Osteoblast (primary cell): Measurements from ENCODE around the gene CRPPA. TPM values are rescaled to one million over a fixed set of nuclear protein-coding genes. Genes with fewer than 3 reads are reported as not detected.
"Not testable (repeated sequence)": the region's sequence is repeated elsewhere in the genome, so short reads cannot be mapped to it uniquely, and the experiment has no call there.

Experiments
- DNase-seq: peaks from one replicate; pipeline ENCODE4 v3.0.0; 2011; ENCODE audit warnings: low spot score, mixed read lengths; ENCODE audit not compliant: insufficient read length; ENCODE audit errors: missing footprints
- H2AFZ ChIP-seq: 2 replicates; pipeline ENCODE4 v1.6.0; 2011; ENCODE audit warnings: mild to moderate bottlenecking, low read length
- H3K27ac ChIP-seq: 2 replicates; pipeline ENCODE4 v1.5.1; 2011; ENCODE audit warnings: mild to moderate bottlenecking, low read depth, low read length, moderate library complexity
- H3K27me3 ChIP-seq: 2 replicates; pipeline ENCODE4 v1.6.0; 2012; ENCODE audit warnings: mild to moderate bottlenecking, control low read depth, inconsistent platforms, low read length, moderate library complexity; ENCODE audit not compliant: insufficient read depth
- H3K36me3 ChIP-seq: 2 replicates; pipeline ENCODE4 v1.5.1; 2011; ENCODE audit warnings: mild to moderate bottlenecking, low read length, control low read depth, moderate library complexity; ENCODE audit not compliant: insufficient read depth
- H3K4me1 ChIP-seq: 2 replicates; pipeline ENCODE4 v1.5.1; 2011; ENCODE audit warnings: mild to moderate bottlenecking, low read length, control low read depth, moderate library complexity; ENCODE audit not compliant: insufficient read depth
- H3K4me2 ChIP-seq: 2 replicates; pipeline ENCODE4 v1.6.0; 2011; ENCODE audit warnings: mild to moderate bottlenecking, low read length; ENCODE audit not compliant: insufficient read depth
- H3K4me3 ChIP-seq: fragments of 200-600 bp; sonication (generic); 3 replicates; pipeline ENCODE4 v1.5.1; 2012; ENCODE audit warnings: mild to moderate bottlenecking, low read length, inconsistent platforms; ENCODE audit not compliant: insufficient read depth
- H3K79me2 ChIP-seq: 2 replicates; pipeline ENCODE4 v1.6.0; 2012; ENCODE audit warnings: mild to moderate bottlenecking, low read length, control low read depth, inconsistent platforms; ENCODE audit not compliant: insufficient read depth
- H3K9me3 ChIP-seq: 2 replicates; pipeline ENCODE4 v1.5.1; 2011; ENCODE audit warnings: low read depth, low read length, control low read depth
- H4K20me1 ChIP-seq: 2 replicates; pipeline ENCODE4 v1.6.0; 2012; ENCODE audit warnings: mild to moderate bottlenecking, low read length, control low read depth; ENCODE audit not compliant: insufficient read depth
- CTCF ChIP-seq: IDR thresholded peaks from 2 replicates; pipeline ENCODE4 v1.5.1; 2011; ENCODE audit warnings: mild to moderate bottlenecking, low read depth, low read length, moderate library complexity; ENCODE audit errors: extremely low read depth
- small RNA-seq: library from RNA; depleted of rRNA; stranded (forward); fragments of <200 nt; gene quantifications from one replicate; pipeline ENCODE3, GENCODE V24; 2012
- total RNA-seq: library from RNA; depleted of rRNA; stranded (reverse); fragments of >200 nt; gene quantifications from 2 replicates; pipeline ENCODE4 v1.2.3, GENCODE V29; 2012

Gene CRPPA
- total RNA-seq, 1 donor: 3.3 TPM

- H3K4me1 ChIP-seq: no peaks in the 10 kb centered on the region
- no peak for TF ChIP-seq CTCF
- no peak overlapping the region for H3K27ac ChIP-seq
- H3K4me3 ChIP-seq: no peak overlapping the region
- no peak overlapping the region for H2AFZ ChIP-seq
- no peaks in the 10 kb centered on the region for H3K79me2 ChIP-seq
- DNase-seq: no peak
- H3K36me3 ChIP-seq: no peaks in the 10 kb centered on the region
- H4K20me1 ChIP-seq: no peaks in the 10 kb centered on the region
- no peaks in the 10 kb centered on the region for H3K27me3 ChIP-seq
- H3K4me2 ChIP-seq: no peak overlapping the region
- peaks cover 10% of the 10 kb centered on the region for H3K9me3 ChIP-seq
Observed at GRCh38 chr7:16395121-16395520, 26.2 kb downstream of the CRPPA start.

GRCh38 chr7:16393862-16394422 lies 27.4 kb downstream of the CRPPA start:
- no peaks in the 10 kb centered on the region for H3K4me1 ChIP-seq
- peaks cover 3% of the 10 kb centered on the region for H3K9me3 ChIP-seq
- H3K4me3 ChIP-seq: no peak overlapping the region
- H4K20me1 ChIP-seq: no peaks in the 10 kb centered on the region
- H3K27ac ChIP-seq: no peak overlapping the region
- H3K36me3 ChIP-seq: no peaks in the 10 kb centered on the region
- no peaks in the 10 kb centered on the region for H3K27me3 ChIP-seq
- no peak for TF ChIP-seq CTCF
- no peak overlapping the region for H3K4me2 ChIP-seq
- no peak overlapping the region for H2AFZ ChIP-seq
- DNase-seq: no peak
- no peaks in the 10 kb centered on the region for H3K79me2 ChIP-seq

GRCh38 chr7:16392990-16393523 lies 28.3 kb downstream of the CRPPA start:
- Histone ChIP-seq H3K36me3 (no peaks in the 10 kb centered on the region), H3K27me3 (no peaks in the 10 kb centered on the region), H4K20me1 (no peaks in the 10 kb centered on the region), H3K27ac (no peak overlapping the region), H3K4me3 (no peak overlapping the region), H3K4me1 (no peaks in the 10 kb centered on the region), H2AFZ (no peak overlapping the region), H3K4me2 (no peak overlapping the region), H3K79me2 (no peaks in the 10 kb centered on the region), H3K9me3 (peaks cover 3% of the 10 kb centered on the region)
- no peak for DNase-seq
- TF ChIP-seq CTCF: no peak

GRCh38 chr7:16383786-16384185 lies 37.6 kb downstream of the CRPPA start:
- not testable (repeated sequence) for H3K27me3 ChIP-seq, H3K4me2 ChIP-seq, H3K4me1 ChIP-seq, H3K79me2 ChIP-seq, H3K9me3 ChIP-seq, DNase-seq, H3K4me3 ChIP-seq, H4K20me1 ChIP-seq, H3K27ac ChIP-seq, H3K36me3 ChIP-seq, H2AFZ ChIP-seq

- not testable (repeated sequence) for H2AFZ ChIP-seq, DNase-seq, H3K4me3 ChIP-seq, H3K36me3 ChIP-seq, H3K27ac ChIP-seq, H4K20me1 ChIP-seq, H3K4me1 ChIP-seq, H3K9me3 ChIP-seq, H3K4me2 ChIP-seq, H3K79me2 ChIP-seq, H3K27me3 ChIP-seq
Observed at GRCh38 chr7:16383103-16383502, 38.2 kb downstream of the CRPPA start.

Small RNA genes within 50 kb of the gene (small RNA-seq; reads per million reads assigned to genes)
- gene AC005014.3: not detected

Other genes starting within 250 kb of the CRPPA start
- under 0.01 TPM in 1 of 2 replicates, not detected in the other for gene SOSTDC1, start 44.2 kb upstream of the CRPPA start, total RNA-seq
- gene LRRC72, start 105.3 kb upstream of the CRPPA start, total RNA-seq: not detected in 2 replicates
- 26.8 and 28.0 TPM in 2 replicates for gene ANKMY2, start 224.2 kb upstream of the CRPPA start, total RNA-seq
- gene BZW2, start 224.6 kb upstream of the CRPPA start, total RNA-seq: 45.4 and 52.8 TPM in 2 replicates